GM12878 (cell line): ENCODE measurements around the gene LRRC15. TPM values are rescaled to one million over a fixed set of nuclear protein-coding genes. Genes with fewer than 3 reads are reported as not detected.

Experiments used
- ATAC-seq: fragments of 200-7000 bp; cut with Tn5 transposase; 3 replicates; pipeline ENCODE4 v1.9.1; 2020; ENCODE audit warnings: mild to moderate bottlenecking, moderate library complexity
- BruUV-seq: library from RNA; stranded (reverse); fragments of 400-500 nt; replicated peaks from 2 replicates; lab custom pipeline; 2021; lab: Mats Ljungman, UMichigan
- CTCF ChIA-PET: fragments of 300-600 bp; sonication (Branson Sonifier 250); formaldehyde crosslinking; extraction: SDS; loops from one replicate; lab custom pipeline; 2021; ENCODE audit warnings: inconsistent platforms; lab: Yijun Ruan, JAX
- POLR2A ChIA-PET: fragments of 350-600 bp; formaldehyde crosslinking; extraction: SDS; loops from one replicate; lab custom pipeline; 2021; ENCODE audit warnings: inconsistent platforms; lab: Charles Lee
- RAD21 ChIA-PET: fragments of 300-600 bp; sonication (Branson Sonifier 250); formaldehyde crosslinking; loops from one replicate; lab custom pipeline; 2023; ENCODE audit warnings: antibody characterized with exemption; ENCODE audit not compliant: unreplicated experiment; lab: Charles Lee
- SMC1A ChIA-PET: fragments of 300-600 bp; sonication (Branson Sonifier 250); formaldehyde crosslinking; loops from one replicate; lab custom pipeline; 2023; ENCODE audit not compliant: unreplicated experiment, uncharacterized antibody; lab: Charles Lee
- DNase-seq: peaks from one replicate; pipeline ENCODE4 v3.0.0-alpha.2; 2011; ENCODE audit warnings: low read depth, low spot score
- FAIRE-seq: peaks from 3 replicates; lab custom pipeline; 2011; peaks lifted over from hg19 to GRCh38; lab: Jason Lieb, UNC
- H2AFZ ChIP-seq: 2 replicates; pipeline ENCODE4 v1.6.0; 2011; ENCODE audit warnings: low read depth, low read length, control low read depth; ENCODE audit not compliant: control insufficient read depth
- H3K27ac ChIP-seq: 2 replicates; pipeline ENCODE4 v1.5.1; 2011; ENCODE audit warnings: control low read depth; ENCODE audit not compliant: control insufficient read depth, insufficient read depth
- H3K27me3 ChIP-seq, 2 experiments: replicated peaks in 1 of 2; 2 replicates each; pipeline versions ENCODE4 v1.6.0 to v1.6.1; 2011; ENCODE audit warnings: low read length in 1 of 2; ENCODE audit not compliant: control insufficient read depth in 2 of 2, insufficient read depth in 2 of 2
- H3K36me3 ChIP-seq, 2 experiments: 2 replicates each; pipeline ENCODE4 v1.5.1; 2011; ENCODE audit warnings: low read length in 1 of 2; ENCODE audit not compliant: control insufficient read depth in 2 of 2, insufficient read depth in 2 of 2
- H3K4me1 ChIP-seq: 2 replicates; pipeline ENCODE4 v1.6.1; 2011; ENCODE audit warnings: mild to moderate bottlenecking, low read length, moderate library complexity, mixed read lengths; ENCODE audit not compliant: control insufficient read depth, insufficient read depth
- H3K4me2 ChIP-seq: 2 replicates; pipeline ENCODE4 v1.6.0; 2011; ENCODE audit warnings: control low read depth; ENCODE audit not compliant: control insufficient read depth, insufficient read depth
- H3K4me3 ChIP-seq: fragments of 200-600 bp; sonication (generic); 2 replicates; pipeline ENCODE4 v1.5.1; 2016
- H3K79me2 ChIP-seq: 2 replicates; pipeline ENCODE4 v1.6.0; 2011; ENCODE audit warnings: low read length; ENCODE audit not compliant: control insufficient read depth, insufficient read depth
- H3K9ac ChIP-seq: 2 replicates; pipeline ENCODE4 v1.8.0; 2011; ENCODE audit warnings: low read length, control low read depth, mixed read lengths; ENCODE audit not compliant: control insufficient read depth, insufficient read depth
- H3K9me3 ChIP-seq: replicated peaks from 3 replicates; pipeline ENCODE4 v1.5.1; 2011; ENCODE audit warnings: mild to moderate bottlenecking, low read length; ENCODE audit not compliant: control insufficient read depth, insufficient read depth
- H4K20me1 ChIP-seq: 2 replicates; pipeline ENCODE4 v1.6.0; 2011; ENCODE audit not compliant: control insufficient read depth, insufficient read depth
- BRCA1 ChIP-seq: IDR thresholded peaks from 2 replicates; pipeline ENCODE4 v1.6.1; 2011; ENCODE audit warnings: low read depth, low read length, improper control_type of control experiment
- JUNB ChIP-seq: IDR thresholded peaks from 2 replicates; pipeline ENCODE4 v1.6.1; 2016; ENCODE audit warnings: antibody characterized with exemption, mild to moderate bottlenecking
- ZNF207 ChIP-seq: fragments of 450-650 bp; IDR thresholded peaks from 2 replicates; pipeline ENCODE4 v1.6.1; 2014; ENCODE audit warnings: antibody characterized with exemption, mild to moderate bottlenecking, borderline replicate concordance
- WGBS: methylation state at CpG from one replicate; pipeline ENCODE4 v1.1.6; 2016; ENCODE audit warnings: low lambda C conversion rate; ENCODE audit not compliant: insufficient replicate concordance, insufficient coverage; ENCODE audit errors: missing lambda C conversion rate; 5-methylcytosine and 5-hydroxymethylcytosine counted together
- in situ Hi-C: fragments of 300-500 bp; cut with MboI; formaldehyde crosslinking; loops from 9 replicates; pipeline ENCODE4 v1.14.3; 2018; ENCODE audit warnings: mixed read lengths
- intact Hi-C: fragments of 100-400 bp; cut with micrococcal nuclease; formaldehyde crosslinking; loops from one replicate; pipeline ENCODE4 v1.14.2; 2022; ENCODE audit not compliant: unreplicated experiment
- polyA plus RNA-seq, 11 experiments: library from polyadenylated mRNA; depleted of rRNA in 4 of 11; unstranded in 6 of 11; stranded (reverse) in 5 of 11; fragments of >200 nt; fragmentation: Nextera tagmentation in 4 of 11; fragmentation: Illumina TruSeq in 1 of 11; extraction: Ambion mirVana in 4 of 11; extraction: Trizol in 1 of 11; gene quantifications; 1 replicate in 1 of 11; 2 replicates in 10 of 11; pipeline versions ENCODE4 v1.2.1 to v1.2.3, GENCODE V29; 2011 to 2016; ENCODE audit warnings: inconsistent platforms in 2 of 11, missing spikeins in 2 of 11, low read depth in 1 of 11
- total RNA-seq, 4 experiments: library from RNA; depleted of rRNA in 3 of 4; stranded (reverse); fragments of >200 nt in 3 of 4; fragmentation: Illumina TruSeq in 1 of 4; extraction: Trizol in 1 of 4; gene quantifications; 2 replicates each; pipeline versions ENCODE4 v1.2.1 to v1.2.3, GENCODE V29; 2013 to 2021
- TF ChIP-seq, protein P1 (sequence below): IDR thresholded peaks from 2 replicates; pipeline ENCODE4 v1.6.1; 2011; ENCODE audit warnings: low read depth, low read length, improper control_type of control experiment, borderline replicate concordance
- TF ChIP-seq, protein P2 (sequence below): fragments of 450-650 bp; IDR thresholded peaks from 2 replicates; pipeline ENCODE4 v1.6.1; 2016; ENCODE audit warnings: mild to moderate bottlenecking, moderate library complexity, borderline replicate concordance

The LRRC15 gene
- total and polyA plus RNA-seq, 10 of the 15 experiments (the other 5 are each of a cell fraction or from before 2014, with no cell fraction given) = not detected

DNA sequence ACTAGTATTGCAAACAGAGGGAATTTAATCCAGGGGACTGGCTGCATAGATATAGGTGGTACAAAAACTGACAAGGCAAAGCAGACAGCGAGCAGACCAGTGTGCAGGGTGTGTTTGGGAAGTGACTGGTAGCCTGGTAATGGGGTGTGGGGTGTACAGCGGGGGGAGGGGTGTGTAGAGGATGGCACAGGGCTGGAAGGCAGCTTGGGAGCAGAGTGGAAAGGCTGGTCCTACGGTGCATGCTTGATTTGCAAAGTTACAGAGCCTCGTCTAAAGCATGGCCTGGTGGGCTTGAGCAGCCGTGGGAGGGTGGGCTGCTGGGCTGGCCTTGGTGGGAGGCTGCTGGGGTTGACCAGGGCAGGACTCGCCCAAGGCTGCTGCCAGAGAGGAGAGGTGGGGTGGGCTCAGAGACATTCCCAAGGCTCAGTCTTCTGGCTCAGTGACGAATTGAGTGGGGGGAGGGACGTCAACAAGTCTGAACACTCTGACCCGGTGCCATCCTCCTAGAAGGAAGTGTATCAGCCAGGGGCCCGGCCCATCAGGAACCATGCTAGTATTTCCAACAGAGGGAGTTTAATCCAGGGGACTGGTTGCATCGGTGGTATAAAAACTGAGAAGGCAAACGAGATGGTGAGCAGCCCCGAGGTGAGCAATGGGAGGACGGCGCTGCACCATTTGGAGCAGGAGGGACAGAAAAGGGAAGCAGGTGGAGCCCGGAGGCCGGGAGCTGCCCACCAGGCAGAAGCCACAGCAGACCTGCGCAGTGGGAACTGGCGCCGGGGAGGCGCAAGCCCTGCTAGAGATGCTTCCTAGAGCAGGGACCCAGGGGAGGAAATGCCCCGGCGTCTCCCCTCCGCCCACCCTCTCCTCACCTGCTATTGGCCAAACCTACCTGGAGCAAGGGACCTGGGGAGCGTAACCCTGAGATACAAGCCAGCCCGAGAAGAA is 47.6 kb downstream of the LRRC15 start:
- ATAC-seq (no peak), DNase-seq (no peak), FAIRE-seq (no peak)
- H3K4me2 ChIP-seq = no peak overlapping the region
- peaks cover 3% of the 10 kb centered on the region; the same call in 1 of the 2 replicates for H3K4me1 ChIP-seq
- no peak overlapping the region for H3K4me3 ChIP-seq
- no peak overlapping the region for H3K27ac ChIP-seq
- no peaks in the 10 kb centered on the region for H4K20me1 ChIP-seq
- H3K79me2 ChIP-seq = no peaks in the 10 kb centered on the region
- BruUV-seq = no TSS peak
- H3K36me3 ChIP-seq = no peaks in the 10 kb centered on the region
- no peak for TF ChIP-seq JUNB
- CTCF ChIA-PET = interaction anchor here (0.6 kb wide), 1 partner anchor 13 kb away, joined by 3 read pairs; no protein-coding TSS in a partner anchor
- POLR2A ChIA-PET = no interaction called here
- intact Hi-C loops (no loop called here), in situ Hi-C loops (no loop called here)
- no peaks in the 10 kb centered on the region for H3K27me3 ChIP-seq
- WGBS = 50% methylated on average over 26 of the region's 26 CpGs
- H3K9ac ChIP-seq = no peak overlapping the region
- H2AFZ ChIP-seq = no peak overlapping the region
- SMC1A ChIA-PET = no interaction called here
- RAD21 ChIA-PET = no interaction called here
- H3K9me3 ChIP-seq = peaks cover 14% of the 10 kb centered on the region; the same call in 1 of the 3 replicates

DNA sequence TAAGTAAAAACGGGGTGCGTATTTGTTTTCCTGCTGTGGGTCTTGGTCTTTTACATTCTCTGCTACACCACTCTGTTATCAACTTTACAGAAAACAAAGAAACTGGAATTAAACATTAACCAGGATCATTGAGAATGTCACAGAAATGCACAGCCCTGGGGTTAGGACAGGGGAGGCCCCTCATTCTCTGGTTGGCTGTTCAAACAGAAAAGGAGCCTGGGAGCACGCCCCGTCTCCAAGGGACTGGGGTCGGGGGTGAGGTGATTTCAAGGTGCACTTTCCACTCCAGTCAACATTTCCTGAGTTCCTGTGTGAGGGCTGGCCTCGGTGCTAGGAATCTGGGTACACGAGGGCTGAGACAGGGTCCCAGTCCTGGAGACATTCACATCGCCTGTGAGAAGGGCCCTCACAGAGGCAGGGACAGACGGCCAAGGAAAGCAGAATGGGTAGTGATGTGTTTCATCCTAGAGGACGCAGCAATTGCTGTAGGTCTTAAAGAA is 48.7 kb downstream of the LRRC15 start:
- H3K27ac ChIP-seq = no peak overlapping the region
- WGBS = 54% methylated on average over 10 of the region's 10 CpGs
- POLR2A ChIA-PET = no interaction called here
- no peak for ATAC-seq
- no peaks in the 10 kb centered on the region for H3K36me3 ChIP-seq
- RAD21 ChIA-PET = no interaction called here
- intact Hi-C loops (no loop called here), in situ Hi-C loops (no loop called here)
- SMC1A ChIA-PET = no interaction called here
- no peaks in the 10 kb centered on the region for H4K20me1 ChIP-seq
- no peak for FAIRE-seq
- no peaks in the 10 kb centered on the region for H3K27me3 ChIP-seq
- no peak for TF ChIP-seq BRCA1
- TF ChIP-seq, protein P1, sequence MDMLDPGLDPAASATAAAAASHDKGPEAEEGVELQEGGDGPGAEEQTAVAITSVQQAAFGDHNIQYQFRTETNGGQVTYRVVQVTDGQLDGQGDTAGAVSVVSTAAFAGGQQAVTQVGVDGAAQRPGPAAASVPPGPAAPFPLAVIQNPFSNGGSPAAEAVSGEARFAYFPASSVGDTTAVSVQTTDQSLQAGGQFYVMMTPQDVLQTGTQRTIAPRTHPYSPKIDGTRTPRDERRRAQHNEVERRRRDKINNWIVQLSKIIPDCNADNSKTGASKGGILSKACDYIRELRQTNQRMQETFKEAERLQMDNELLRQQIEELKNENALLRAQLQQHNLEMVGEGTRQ = no peak
- TF ChIP-seq, protein P2, sequence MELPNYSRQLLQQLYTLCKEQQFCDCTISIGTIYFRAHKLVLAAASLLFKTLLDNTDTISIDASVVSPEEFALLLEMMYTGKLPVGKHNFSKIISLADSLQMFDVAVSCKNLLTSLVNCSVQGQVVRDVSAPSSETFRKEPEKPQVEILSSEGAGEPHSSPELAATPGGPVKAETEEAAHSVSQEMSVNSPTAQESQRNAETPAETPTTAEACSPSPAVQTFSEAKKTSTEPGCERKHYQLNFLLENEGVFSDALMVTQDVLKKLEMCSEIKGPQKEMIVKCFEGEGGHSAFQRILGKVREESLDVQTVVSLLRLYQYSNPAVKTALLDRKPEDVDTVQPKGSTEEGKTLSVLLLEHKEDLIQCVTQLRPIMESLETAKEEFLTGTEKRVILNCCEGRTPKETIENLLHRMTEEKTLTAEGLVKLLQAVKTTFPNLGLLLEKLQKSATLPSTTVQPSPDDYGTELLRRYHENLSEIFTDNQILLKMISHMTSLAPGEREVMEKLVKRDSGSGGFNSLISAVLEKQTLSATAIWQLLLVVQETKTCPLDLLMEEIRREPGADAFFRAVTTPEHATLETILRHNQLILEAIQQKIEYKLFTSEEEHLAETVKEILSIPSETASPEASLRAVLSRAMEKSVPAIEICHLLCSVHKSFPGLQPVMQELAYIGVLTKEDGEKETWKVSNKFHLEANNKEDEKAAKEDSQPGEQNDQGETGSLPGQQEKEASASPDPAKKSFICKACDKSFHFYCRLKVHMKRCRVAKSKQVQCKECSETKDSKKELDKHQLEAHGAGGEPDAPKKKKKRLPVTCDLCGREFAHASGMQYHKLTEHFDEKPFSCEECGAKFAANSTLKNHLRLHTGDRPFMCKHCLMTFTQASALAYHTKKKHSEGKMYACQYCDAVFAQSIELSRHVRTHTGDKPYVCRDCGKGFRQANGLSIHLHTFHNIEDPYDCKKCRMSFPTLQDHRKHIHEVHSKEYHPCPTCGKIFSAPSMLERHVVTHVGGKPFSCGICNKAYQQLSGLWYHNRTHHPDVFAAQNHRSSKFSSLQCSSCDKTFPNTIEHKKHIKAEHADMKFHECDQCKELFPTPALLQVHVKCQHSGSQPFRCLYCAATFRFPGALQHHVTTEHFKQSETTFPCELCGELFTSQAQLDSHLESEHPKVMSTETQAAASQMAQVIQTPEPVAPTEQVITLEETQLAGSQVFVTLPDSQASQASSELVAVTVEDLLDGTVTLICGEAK = no peak
- no peak for TF ChIP-seq ZNF207
- H2AFZ ChIP-seq = no peak overlapping the region
- CTCF ChIA-PET = interaction anchor here (1.0 kb wide), 1 partner anchor 467 kb away, joined by 3 read pairs; no protein-coding TSS in a partner anchor
- H3K4me3 ChIP-seq = no peak overlapping the region
- H3K4me1 ChIP-seq = peaks cover 3% of the 10 kb centered on the region; the same call in 1 of the 2 replicates
- peaks cover 11% of the 10 kb centered on the region; the same call in 1 of the 3 replicates for H3K9me3 ChIP-seq
- no TSS peak for BruUV-seq
- DNase-seq = no peak
- H3K79me2 ChIP-seq = no peaks in the 10 kb centered on the region
- no peak overlapping the region for H3K9ac ChIP-seq
- no peak overlapping the region for H3K4me2 ChIP-seq
